AG09319 (cell line): ENCODE measurements around the gene LPCAT3.
"Not testable (repeated sequence)": the region's sequence is repeated elsewhere in the genome, so short reads cannot be mapped to it uniquely, and the experiment has no call there.

Experiments
- DNase-seq: peaks from one replicate; pipeline ENCODE4 v3.0.0-alpha.2; 2010; ENCODE audit warnings: low read depth; ENCODE audit errors: extremely low read depth
- TF ChIP-seq, protein P1 (sequence below): IDR thresholded peaks from 2 replicates; pipeline ENCODE4 v1.5.1; 2011; ENCODE audit warnings: low read depth, mild to moderate bottlenecking, inconsistent platforms, low read length, moderate library complexity

The LPCAT3 gene

DNA sequence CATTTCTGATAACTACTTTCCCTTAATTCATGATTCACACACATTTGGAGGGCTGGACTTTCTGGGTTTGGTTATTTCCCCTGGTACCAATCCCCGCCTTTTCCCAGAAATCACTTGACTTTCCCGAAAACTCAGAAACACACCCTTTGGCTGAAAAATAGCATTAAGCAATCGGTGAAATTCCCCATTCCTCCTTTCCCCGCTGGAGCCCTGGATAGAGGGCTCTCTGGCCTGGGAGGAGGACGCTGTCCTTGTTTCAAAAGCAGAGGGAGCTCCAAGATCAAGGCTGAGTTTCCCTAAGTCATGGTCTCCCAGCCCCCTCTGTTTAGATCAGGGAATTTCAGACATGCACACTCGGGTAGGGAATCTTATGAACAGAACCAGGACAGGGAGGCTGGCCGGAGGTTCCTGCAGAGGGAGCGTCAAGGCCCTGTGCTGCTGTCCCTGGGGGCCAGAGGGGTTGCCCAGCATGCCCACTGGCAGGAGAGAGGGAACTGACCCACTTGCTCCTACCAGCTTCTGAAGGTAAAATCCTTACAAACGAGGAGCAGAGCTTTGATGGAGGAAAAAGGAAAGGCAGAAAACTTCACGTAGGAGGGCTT, 42.2 kb upstream of the LPCAT3 start, which contains the start of gene C1S:
Gene C1S, plus strand, starts transcription at position 366 of the 602 bp plus-strand sequence. CDS start 1,195 bp downstream, outside the sequence.
- peak; percentile 98 for DNase-seq
- TF ChIP-seq, protein P1, sequence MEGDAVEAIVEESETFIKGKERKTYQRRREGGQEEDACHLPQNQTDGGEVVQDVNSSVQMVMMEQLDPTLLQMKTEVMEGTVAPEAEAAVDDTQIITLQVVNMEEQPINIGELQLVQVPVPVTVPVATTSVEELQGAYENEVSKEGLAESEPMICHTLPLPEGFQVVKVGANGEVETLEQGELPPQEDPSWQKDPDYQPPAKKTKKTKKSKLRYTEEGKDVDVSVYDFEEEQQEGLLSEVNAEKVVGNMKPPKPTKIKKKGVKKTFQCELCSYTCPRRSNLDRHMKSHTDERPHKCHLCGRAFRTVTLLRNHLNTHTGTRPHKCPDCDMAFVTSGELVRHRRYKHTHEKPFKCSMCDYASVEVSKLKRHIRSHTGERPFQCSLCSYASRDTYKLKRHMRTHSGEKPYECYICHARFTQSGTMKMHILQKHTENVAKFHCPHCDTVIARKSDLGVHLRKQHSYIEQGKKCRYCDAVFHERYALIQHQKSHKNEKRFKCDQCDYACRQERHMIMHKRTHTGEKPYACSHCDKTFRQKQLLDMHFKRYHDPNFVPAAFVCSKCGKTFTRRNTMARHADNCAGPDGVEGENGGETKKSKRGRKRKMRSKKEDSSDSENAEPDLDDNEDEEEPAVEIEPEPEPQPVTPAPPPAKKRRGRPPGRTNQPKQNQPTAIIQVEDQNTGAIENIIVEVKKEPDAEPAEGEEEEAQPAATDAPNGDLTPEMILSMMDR = peak; percentile 93

DNA sequence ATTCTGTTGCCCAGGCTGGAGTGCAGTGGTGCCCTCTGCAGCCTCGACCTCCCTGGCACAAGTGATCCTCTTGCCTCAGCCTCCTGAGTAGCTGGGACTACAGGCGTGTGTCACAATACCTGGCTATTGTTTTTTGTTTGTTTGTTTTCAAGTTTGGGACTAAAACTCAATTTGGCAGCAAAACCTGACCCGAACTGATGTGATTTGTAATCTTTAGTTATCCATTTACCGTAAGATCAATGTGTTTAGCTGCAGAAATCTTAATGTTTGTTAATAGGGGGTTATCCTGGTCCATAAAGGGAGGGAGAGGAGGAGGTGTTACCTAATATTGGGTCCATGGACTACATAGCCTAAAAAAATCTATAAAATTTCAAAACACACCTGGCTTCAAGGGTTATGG, 41.5 kb upstream of the LPCAT3 start:
- TF ChIP-seq, protein P1 = no peak
- DNase-seq = no peak

DNA sequence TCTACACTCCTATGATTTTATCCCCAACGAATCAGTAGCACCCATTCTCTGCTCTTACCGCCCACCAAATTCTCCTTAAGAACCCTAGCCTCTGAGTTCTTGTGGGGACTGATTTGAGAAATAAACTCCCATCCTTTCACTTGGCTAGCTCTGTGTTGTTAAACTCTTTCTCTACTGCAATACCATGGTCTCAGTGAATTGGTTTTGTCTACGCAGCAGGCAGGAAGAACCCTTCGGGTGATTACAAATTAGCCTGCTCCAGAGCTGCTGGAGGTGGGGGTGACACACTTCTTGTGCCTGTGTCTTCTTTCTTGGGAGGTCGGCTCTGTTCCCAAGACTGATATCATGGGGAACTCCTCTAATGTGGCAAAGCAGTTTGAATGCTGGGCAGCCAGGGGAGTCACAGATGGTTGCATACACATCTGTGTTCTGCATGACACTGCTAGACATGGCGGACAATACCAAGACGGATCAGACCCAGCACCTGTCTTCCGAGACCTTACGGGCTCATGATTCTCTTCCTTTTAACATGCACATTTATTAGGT, 40.6 kb upstream of the LPCAT3 start:
- DNase-seq = no peak
- TF ChIP-seq, protein P1 = no peak

DNA sequence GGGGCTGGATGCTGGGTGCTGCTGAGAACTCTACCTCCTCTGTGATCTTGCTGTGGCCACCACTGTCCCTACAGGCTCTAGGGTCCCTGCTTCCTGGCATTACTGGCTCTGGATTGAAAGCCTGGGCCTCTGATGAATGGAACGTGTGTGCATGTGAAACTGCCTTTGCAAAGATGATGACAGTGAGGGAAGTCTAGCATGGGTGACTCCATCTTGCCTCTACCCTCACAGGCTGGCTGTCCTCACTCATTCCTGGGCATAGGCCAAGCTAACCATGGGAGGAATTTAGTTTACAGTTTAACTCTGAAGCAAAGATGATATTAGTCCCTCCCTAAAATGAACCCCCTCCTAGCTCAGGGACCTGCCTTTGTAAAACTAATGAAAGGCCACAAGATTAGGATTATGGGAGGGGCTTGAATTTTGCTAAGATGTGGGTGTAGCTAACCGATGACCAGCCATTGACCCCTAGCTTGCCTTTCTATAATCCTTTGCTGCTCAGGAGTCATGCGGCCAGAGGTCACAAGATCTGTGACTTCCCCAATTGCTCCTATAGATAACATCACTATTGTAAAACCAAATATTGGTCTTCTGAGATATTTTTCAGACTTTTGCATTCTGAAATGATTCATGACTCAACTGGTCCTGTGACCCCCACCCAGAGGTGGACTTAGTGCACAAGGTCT, 40.0 kb upstream of the LPCAT3 start:
- TF ChIP-seq, protein P1 = no peak
- DNase-seq = no peak

DNA sequence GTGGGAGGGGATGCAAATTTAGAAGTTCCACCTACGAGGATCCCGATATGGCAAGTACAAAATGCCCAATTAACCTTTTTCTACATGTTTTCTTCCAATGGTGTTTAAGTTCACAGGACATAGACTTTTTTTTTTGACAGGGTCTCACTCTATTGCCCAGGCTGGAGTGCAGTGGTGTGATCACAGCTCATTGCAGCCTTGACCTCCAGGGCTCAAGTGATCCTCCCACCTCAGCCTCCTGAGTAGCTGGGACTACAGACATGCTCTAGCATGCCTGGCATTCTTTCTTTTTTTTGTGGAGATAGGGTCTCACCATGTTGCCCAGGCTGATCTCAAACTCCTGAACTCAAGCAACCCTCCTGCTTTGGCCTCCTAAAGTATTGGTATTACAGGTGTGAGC, 37.5 kb upstream of the LPCAT3 start:
- DNase-seq = not testable (repeated sequence)

DNA sequence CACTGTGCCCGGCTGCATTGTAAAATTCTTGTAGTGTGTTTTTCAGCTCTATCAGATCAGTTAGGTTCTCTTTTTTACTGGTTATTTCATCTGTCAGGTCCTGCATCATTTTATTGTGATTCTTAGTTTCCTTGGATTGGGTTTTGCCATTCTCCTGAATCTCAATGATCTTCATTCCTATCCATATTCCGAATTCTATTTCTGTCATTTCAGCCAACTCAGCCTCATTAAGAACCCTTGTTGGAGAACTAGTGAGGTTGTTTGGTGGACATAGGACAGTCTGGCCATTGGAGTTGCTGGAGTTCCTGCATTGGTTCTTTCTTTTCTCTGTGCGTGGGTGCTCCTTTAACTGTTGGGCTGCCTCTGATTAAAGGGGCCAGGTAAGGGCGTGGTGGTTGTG, 36.6 kb upstream of the LPCAT3 start:
- DNase-seq = no peak
- TF ChIP-seq, protein P1 = no peak

DNA sequence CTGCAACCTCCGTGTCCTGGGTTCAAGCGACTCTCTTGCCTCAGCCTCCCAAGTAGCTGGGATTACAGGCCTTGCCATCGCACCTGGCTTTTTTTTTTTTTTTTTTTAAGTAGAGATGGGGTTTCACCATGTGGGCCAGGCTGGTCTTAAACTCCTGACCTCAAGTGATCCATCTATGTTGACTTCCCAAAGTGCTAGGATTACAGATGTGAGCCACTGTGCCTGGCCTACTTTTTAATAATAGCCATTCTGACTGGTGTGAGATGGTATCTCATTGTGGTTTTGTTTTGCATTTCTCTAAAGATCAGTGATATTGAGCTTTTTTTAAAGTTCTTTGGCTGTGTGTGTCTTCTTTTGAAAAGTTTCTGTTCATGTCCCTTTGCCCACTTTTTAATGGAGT, 31.7 kb upstream of the LPCAT3 start:
- DNase-seq = not testable (repeated sequence)

DNA sequence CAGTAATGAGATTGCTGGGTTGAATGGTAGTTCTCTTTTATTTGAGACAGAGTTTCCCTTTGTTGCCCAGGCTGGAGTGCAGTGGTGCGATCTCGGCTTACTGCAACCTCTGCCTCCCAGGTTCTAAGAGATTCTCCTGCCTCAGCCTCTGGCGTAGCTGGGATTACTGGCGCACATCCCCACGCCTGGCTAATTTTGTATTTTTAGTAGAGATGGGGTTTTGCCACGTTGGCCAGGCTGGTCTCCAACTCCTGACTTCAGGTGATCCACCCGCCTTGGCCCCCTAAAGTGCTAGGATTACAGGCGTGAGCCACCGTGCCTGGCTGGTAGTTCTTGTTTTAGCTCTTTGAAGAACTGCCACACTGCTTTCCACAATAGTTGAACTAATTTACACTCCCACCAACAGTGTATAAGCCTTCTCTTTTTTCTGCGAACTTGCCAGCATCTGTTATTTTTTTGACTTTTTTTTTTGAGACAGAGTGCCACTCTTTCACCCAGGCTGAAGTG, 31.2 kb upstream of the LPCAT3 start:
- not testable (repeated sequence) for DNase-seq

DNA sequence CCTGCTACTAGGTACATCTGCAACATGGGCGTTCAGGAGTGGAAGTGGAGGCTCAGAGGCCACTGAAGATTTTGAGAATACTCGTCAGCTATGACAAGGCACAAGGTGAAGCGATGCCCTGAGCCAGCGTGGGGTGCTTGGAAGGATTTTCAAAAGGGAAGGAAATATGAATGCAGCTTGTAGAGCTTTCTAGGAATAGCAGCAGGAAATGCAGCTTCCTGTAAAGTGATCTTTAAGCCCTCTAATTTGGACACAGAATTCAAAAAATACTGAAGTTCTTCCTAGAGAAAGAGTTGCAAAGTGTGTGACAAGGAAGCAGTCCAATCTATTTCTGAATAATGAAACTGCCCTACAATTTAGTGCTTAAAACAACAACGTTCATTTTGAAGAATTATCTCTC, 29.0 kb upstream of the LPCAT3 start:
- no peak for DNase-seq
- TF ChIP-seq, protein P1 = no peak
